ENCODE data around the gene TNFRSF11A. TPM values are rescaled to one million over a fixed set of nuclear protein-coding genes. Genes with fewer than 3 reads are reported as not detected.

TNFRSF11A gene
- total RNA-seq, 1 donor from 2014 or later = 0.82 TPM

Small RNA genes lying within 50 kb of the gene (small RNA-seq; reads per million reads assigned to genes)
- gene AC100843.2 = not detected
- not detected for gene RF00019

Other genes starting within 250 kb of the TNFRSF11A start
- 50.1 TPM for gene PIGN, start 138.3 kb upstream of the TNFRSF11A start, total RNA-seq
- gene RELCH, start 138.1 kb upstream of the TNFRSF11A start, total RNA-seq = 76.2 TPM
- 13.5 TPM for gene ZCCHC2, start 197.7 kb downstream of the TNFRSF11A start, total RNA-seq

All from frontal cortex (tissue), 1 donor.